ENCODE measurements around the gene IL20. TPM values are rescaled to one million over a fixed set of nuclear protein-coding genes. Genes with fewer than 3 reads are reported as not detected.

Gene IL20
- total RNA-seq, 4 donors from 2014 or later = not detected

DNA sequence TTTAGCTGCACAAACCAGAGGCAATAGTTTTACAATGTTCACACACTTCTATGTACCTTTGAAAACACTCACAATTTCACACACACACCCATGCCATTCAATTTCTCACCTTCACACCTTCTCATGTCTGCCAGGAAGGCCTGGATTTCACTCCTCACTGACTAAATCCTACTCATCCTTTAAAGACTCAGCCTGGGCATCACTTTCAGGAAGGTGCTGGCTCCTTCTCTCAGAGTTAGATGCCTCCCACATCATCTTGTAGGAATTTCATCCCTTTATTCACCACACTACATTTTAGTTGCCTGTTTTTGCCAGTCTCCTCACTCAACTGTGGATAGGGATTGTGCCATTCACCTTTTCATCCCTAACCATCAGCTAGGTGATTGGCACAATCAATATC is 2.3 kb downstream of the IL20 start:
- H3K27me3 ChIP-seq = no peaks in the 10 kb centered on the region
- no peaks in the 10 kb centered on the region for H3K36me3 ChIP-seq
- H3K4me3 ChIP-seq = no peak overlapping the region
- no peaks in the 10 kb centered on the region for H3K4me1 ChIP-seq
- no peak overlapping the region for H3K27ac ChIP-seq
- TF ChIP-seq, protein P1, sequence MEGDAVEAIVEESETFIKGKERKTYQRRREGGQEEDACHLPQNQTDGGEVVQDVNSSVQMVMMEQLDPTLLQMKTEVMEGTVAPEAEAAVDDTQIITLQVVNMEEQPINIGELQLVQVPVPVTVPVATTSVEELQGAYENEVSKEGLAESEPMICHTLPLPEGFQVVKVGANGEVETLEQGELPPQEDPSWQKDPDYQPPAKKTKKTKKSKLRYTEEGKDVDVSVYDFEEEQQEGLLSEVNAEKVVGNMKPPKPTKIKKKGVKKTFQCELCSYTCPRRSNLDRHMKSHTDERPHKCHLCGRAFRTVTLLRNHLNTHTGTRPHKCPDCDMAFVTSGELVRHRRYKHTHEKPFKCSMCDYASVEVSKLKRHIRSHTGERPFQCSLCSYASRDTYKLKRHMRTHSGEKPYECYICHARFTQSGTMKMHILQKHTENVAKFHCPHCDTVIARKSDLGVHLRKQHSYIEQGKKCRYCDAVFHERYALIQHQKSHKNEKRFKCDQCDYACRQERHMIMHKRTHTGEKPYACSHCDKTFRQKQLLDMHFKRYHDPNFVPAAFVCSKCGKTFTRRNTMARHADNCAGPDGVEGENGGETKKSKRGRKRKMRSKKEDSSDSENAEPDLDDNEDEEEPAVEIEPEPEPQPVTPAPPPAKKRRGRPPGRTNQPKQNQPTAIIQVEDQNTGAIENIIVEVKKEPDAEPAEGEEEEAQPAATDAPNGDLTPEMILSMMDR (IDR thresholded peaks at IDR 0.05) = no peak
- TF ChIP-seq POLR2A (IDR thresholded peaks at IDR 0.05) = no peak
- no peak for DNase-seq
- no peaks in the 10 kb centered on the region for H3K9me3 ChIP-seq

GRCh38 chr1:206868264-206868663 is 2.8 kb downstream of the IL20 start:
- TF ChIP-seq, protein P1 (IDR thresholded peaks at IDR 0.05) = no peak
- TF ChIP-seq POLR2A (IDR thresholded peaks at IDR 0.05) = no peak
- Histone ChIP-seq H3K27ac (no peak overlapping the region), H3K9me3 (no peaks in the 10 kb centered on the region), H3K4me1 (no peaks in the 10 kb centered on the region), H3K27me3 (no peaks in the 10 kb centered on the region), H3K4me3 (no peak overlapping the region), H3K36me3 (no peaks in the 10 kb centered on the region)
- DNase-seq = no peak

DNA sequence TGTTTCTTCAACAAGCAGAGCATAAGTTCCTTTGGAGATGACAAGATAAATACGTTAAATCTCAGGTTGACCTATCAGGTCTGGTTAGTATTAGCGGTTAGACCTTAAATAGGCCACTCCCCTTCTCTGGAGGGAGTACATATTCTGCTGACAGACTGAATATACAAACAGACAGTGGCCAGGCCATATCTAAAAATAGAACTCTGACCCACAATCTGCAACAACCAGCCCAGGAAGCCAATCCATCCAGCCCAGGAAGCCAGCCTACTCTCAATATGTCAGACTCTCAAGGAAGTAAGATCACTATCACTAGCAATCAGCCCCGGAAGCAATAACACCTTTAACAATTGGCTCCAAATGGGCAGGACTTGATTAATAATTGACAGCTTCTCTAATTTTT is 6.7 kb downstream of the IL20 start:
- TF ChIP-seq, protein P1 (IDR thresholded peaks at IDR 0.05) = no peak
- TF ChIP-seq POLR2A (IDR thresholded peaks at IDR 0.05) = no peak

DNA sequence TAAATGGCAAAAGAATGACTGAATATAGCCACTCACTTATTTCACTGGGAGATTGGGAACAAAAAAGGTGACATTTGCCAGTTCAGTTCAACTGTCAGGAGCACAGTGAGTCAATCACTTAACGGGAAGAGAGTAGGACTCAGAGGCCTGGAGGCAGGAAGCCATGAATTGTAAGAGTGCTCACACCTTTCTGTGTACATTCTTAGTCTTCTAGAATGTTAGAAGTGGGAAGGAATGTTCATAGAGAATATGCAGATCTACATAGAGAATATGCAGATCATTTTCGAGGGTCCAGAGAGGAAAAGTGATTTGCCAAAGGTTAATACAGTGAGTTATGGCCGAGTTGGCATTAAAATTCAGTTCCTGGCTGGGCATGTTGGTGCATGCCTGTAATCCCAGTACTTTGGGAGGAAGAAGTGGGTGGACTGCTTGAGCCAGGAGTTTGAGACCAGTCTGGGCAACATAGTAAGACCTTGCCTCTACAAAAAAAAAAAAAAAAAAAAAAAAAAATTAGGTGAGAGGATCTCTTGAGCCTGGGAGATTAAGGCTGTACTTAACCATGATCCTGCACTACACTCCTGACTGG is 8.3 kb downstream of the IL20 start:
- H3K27me3 ChIP-seq = no peaks in the 10 kb centered on the region
- TF ChIP-seq POLR2A (IDR thresholded peaks at IDR 0.05) = no peak
- TF ChIP-seq, protein P1 (IDR thresholded peaks at IDR 0.05) = no peak

More for the DNA sequence above, 6.7 kb downstream of the IL20 start:
- no peaks in the 10 kb centered on the region for H3K9me3 ChIP-seq
- H3K27me3 ChIP-seq = no peaks in the 10 kb centered on the region
- H3K4me3 ChIP-seq = no peak overlapping the region
- H3K27ac ChIP-seq = no peak overlapping the region
- H3K36me3 ChIP-seq = no peaks in the 10 kb centered on the region
- H3K4me1 ChIP-seq = no peaks in the 10 kb centered on the region
- no peak for DNase-seq

DNA sequence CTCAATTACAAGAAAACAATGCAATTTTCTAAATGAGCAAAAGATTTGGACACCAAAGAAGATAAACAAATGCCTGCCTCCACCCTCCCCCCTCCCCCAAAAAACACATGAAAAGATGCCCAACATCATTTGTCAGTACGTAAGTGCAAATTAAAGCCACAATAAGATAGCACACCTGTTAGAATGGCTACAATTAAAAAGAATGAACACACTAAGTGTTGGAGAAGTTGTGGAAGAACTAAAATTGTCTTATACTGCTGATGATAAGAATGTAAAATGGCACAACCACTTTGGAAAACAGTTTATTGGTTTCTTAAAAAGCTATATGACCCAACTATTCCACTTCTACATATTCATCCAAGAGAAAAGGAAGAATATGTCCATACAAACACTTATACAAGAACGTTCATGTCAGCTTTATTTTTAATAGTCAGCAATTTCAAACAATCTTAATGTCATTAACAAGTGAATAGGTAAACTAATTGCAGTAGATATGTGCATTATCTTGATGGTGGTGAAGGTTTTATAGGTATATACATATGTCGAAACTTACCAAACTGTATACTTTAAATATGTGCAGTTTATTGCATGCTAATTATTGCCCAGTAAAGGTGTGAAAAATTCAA is 10.4 kb downstream of the IL20 start:
- Histone ChIP-seq H3K36me3 (no peaks in the 10 kb centered on the region), H3K27me3 (no peaks in the 10 kb centered on the region), H3K9me3 (peaks cover 0 to 14% (median 6%) of the 10 kb centered on the region in 4 donors), H3K4me1 (no peaks in the 10 kb centered on the region), H3K4me3 (no peak overlapping the region), H3K27ac (no peak overlapping the region)
- no peak for TF ChIP-seq POLR2A (IDR thresholded peaks at IDR 0.05)
- TF ChIP-seq, protein P1 (IDR thresholded peaks at IDR 0.05) = no peak
- no peak for DNase-seq

More for the DNA sequence above, 8.3 kb downstream of the IL20 start:
- Histone ChIP-seq H3K27ac (no peak overlapping the region), H3K9me3 (peaks cover 0 to 11% (median 5%) of the 10 kb centered on the region in 4 donors), H3K36me3 (no peaks in the 10 kb centered on the region), H3K4me1 (no peaks in the 10 kb centered on the region), H3K4me3 (no peak overlapping the region)
- no peak for DNase-seq
